ENCODE results near the gene POLR3H. TPM values are rescaled to one million over a fixed set of nuclear protein-coding genes. Genes with fewer than 3 reads are reported as not detected.
A peak's percentile ranks its signal among the peaks of the same experiment; 100 is the strongest.

Gene POLR3H
- total and polyA plus RNA-seq, 2 experiments from 2014 or later: 19.0 to 26.5 TPM

DNA sequence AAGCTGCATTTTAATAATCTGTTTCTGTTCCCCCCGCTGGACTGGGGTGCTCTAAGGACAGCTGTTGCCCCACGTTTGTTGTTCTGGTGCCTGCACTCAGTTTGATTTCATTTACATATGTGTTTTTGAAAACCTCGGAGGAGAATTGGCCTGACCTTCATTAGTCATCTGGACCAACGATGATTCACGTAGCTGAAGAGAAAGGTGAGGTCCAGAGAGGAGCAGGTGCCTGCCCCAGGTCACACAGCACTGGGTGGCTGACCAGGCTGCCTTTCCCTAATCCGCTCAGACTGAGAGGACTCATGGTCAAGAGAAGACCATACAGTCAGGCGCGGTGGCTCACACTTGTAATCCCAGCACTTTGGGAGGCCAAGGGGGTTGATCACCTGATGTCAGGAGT lies 20.3 kb upstream of the POLR3H start (continued):
- TF ChIP-seq CTCF (conservative IDR thresholded peaks at IDR 0.05; ENCODE audit: low read depth in 2 of 2) (no peak), STAT1 (IDR thresholded peaks at IDR 0.05; ENCODE audit: unreplicated experiment) (no peak), POLR2AphosphoS5 (IDR thresholded peaks at IDR 0.05; ENCODE audit: low read depth) (no peak)

GRCh38 chr22:41563051-41563711 lies 18.9 kb upstream of the POLR3H start:
- Histone ChIP-seq H3F3A (replicated peaks; ENCODE audit: low read depth) (no peaks in the 10 kb centered on the region), H3K27ac (ENCODE audit: low read depth) (no peak overlapping the region), H3K79me2 (replicated peaks; ENCODE audit: insufficient read depth) (no peaks in the 10 kb centered on the region), H3K4me2 (peak overlapping the region; percentile 65), H3K27me3 (ENCODE audit: insufficient read depth) (no peaks in the 10 kb centered on the region), H3K9me2 (ENCODE audit: insufficient read depth) (no peaks in the 10 kb centered on the region), H3K36me3 (ENCODE audit: insufficient read depth) (no peaks in the 10 kb centered on the region), H3K4me1 (ENCODE audit: insufficient read depth) (peaks cover 26% of the 10 kb centered on the region), H2AFZ (no peak overlapping the region; the same call in 1 of the 2 replicates), H4K20me1 (replicated peaks; ENCODE audit: insufficient read depth) (no peaks in the 10 kb centered on the region), H3K4me3 (no peak overlapping the region)
- DNase-seq (ENCODE audit: low spot score) (peak; percentile 32), ATAC-seq (0 out of 3 replicates have a peak, but pooled peaks have one; percentile 5)
- Mint-ChIP-seq H3K4me3 (no peak overlapping the region; the same call in 2 of the 3 replicates), H3K27me3 (ENCODE audit: insufficient read depth, low read depth, poor library complexity) (peaks cover 19% of the 10 kb centered on the region), H3K4me1 (peaks cover 36% of the 10 kb centered on the region), H3K27ac (0 out of 2 replicates have a peak overlapping the region, but pooled peaks have one; percentile 31), H3K36me3 (ENCODE audit: low read depth) (no peaks in the 10 kb centered on the region), H3K9me3 (no peaks in the 10 kb centered on the region)
- TF ChIP-seq CREB1 (CRISPR knock-in tag; IDR thresholded peaks at IDR 0.05; ENCODE audit: low read depth): no peak
- no peak for TF ChIP-seq CTCF (conservative IDR thresholded peaks at IDR 0.05; ENCODE audit: low read depth in 2 of 2)

- Histone ChIP-seq H3K27me3 (ENCODE audit: insufficient read depth) (no peaks in the 10 kb centered on the region), H3K4me3 (no peak overlapping the region), H3K27ac (ENCODE audit: low read depth) (no peak overlapping the region), H4K20me1 (replicated peaks; ENCODE audit: insufficient read depth) (no peaks in the 10 kb centered on the region), H3K4me2 (peak overlapping the region; percentile 65; the same call in 1 of the 2 replicates), H2AFZ (no peak overlapping the region; the same call in 1 of the 2 replicates), H3F3A (replicated peaks; ENCODE audit: low read depth) (no peaks in the 10 kb centered on the region), H3K79me2 (replicated peaks; ENCODE audit: insufficient read depth) (no peaks in the 10 kb centered on the region), H3K9me2 (ENCODE audit: insufficient read depth) (no peaks in the 10 kb centered on the region), H3K4me1 (ENCODE audit: insufficient read depth) (peaks cover 26% of the 10 kb centered on the region), H3K36me3 (ENCODE audit: insufficient read depth) (no peaks in the 10 kb centered on the region)
- ATAC-seq (no peak), DNase-seq (ENCODE audit: low spot score) (no peak)
- Mint-ChIP-seq H3K4me1 (peaks cover 40% of the 10 kb centered on the region), H3K27ac (peak overlapping the region; percentile 31; the same call in 1 of the 2 replicates), H3K4me3 (no peak overlapping the region), H3K9me3 (no peaks in the 10 kb centered on the region), H3K27me3 (ENCODE audit: insufficient read depth, low read depth, poor library complexity) (peaks cover 22% of the 10 kb centered on the region), H3K36me3 (ENCODE audit: low read depth) (no peaks in the 10 kb centered on the region)
- no peak for TF ChIP-seq JUNB (IDR thresholded peaks at IDR 0.05; ENCODE audit: unreplicated experiment)
- TF ChIP-seq CTCF (conservative IDR thresholded peaks at IDR 0.05; ENCODE audit: low read depth in 2 of 2): 0 out of 4 replicates have a peak, but pooled peaks of 1 of the 2 experiments have one; percentile 11
These were observed 18.2 kb upstream of the POLR3H start for GRCh38 chr22:41562461-41562860.
